ENCODE measurements around the gene ARMC8. TPM values are rescaled to one million over a fixed set of nuclear protein-coding genes. Genes with fewer than 3 reads are reported as not detected.

The ARMC8 gene
- total RNA-seq, 1 donor, result 59.0 TPM

- TF ChIP-seq, protein P1, sequence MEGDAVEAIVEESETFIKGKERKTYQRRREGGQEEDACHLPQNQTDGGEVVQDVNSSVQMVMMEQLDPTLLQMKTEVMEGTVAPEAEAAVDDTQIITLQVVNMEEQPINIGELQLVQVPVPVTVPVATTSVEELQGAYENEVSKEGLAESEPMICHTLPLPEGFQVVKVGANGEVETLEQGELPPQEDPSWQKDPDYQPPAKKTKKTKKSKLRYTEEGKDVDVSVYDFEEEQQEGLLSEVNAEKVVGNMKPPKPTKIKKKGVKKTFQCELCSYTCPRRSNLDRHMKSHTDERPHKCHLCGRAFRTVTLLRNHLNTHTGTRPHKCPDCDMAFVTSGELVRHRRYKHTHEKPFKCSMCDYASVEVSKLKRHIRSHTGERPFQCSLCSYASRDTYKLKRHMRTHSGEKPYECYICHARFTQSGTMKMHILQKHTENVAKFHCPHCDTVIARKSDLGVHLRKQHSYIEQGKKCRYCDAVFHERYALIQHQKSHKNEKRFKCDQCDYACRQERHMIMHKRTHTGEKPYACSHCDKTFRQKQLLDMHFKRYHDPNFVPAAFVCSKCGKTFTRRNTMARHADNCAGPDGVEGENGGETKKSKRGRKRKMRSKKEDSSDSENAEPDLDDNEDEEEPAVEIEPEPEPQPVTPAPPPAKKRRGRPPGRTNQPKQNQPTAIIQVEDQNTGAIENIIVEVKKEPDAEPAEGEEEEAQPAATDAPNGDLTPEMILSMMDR (IDR thresholded peaks at IDR 0.05; ENCODE audit: extremely low read depth, low read depth, low read length), result no peak
- no peaks in the 10 kb centered on the region for H3K9me3 ChIP-seq (ENCODE audit: low read depth, low read length)
- peaks cover 19% of the 10 kb centered on the region for H4K20me1 ChIP-seq (ENCODE audit: insufficient read depth, low read length)
- no peak overlapping the region for H3K4me3 ChIP-seq (ENCODE audit: insufficient read depth, low read length)
- DNase-seq (ENCODE audit: insufficient read length, low spot score, missing footprints), result no peak
- no peaks in the 10 kb centered on the region for H3K4me1 ChIP-seq (ENCODE audit: insufficient read depth, low read length)
- no peaks in the 10 kb centered on the region for H3K27me3 ChIP-seq (ENCODE audit: insufficient read depth, low read length)
- no peak overlapping the region for H2AFZ ChIP-seq (ENCODE audit: low read length)
- no peak overlapping the region for H3K27ac ChIP-seq (ENCODE audit: low read depth, low read length)
- H3K4me2 ChIP-seq (ENCODE audit: insufficient read depth, low read length), result no peak overlapping the region
- peaks cover 24% of the 10 kb centered on the region for H3K36me3 ChIP-seq (ENCODE audit: insufficient read depth, low read length)
- H3K79me2 ChIP-seq (ENCODE audit: insufficient read depth, low read length), result peaks cover 16% of the 10 kb centered on the region
Observed at GRCh38 chr3:138220788-138221187, 33.7 kb downstream of the ARMC8 start.

- H3K4me2 ChIP-seq (ENCODE audit: insufficient read depth, low read length), result no peak overlapping the region
- peaks cover 16% of the 10 kb centered on the region for H3K79me2 ChIP-seq (ENCODE audit: insufficient read depth, low read length)
- no peak for DNase-seq (ENCODE audit: insufficient read length, low spot score, missing footprints)
Observed at GRCh38 chr3:138222131-138222941, 35.2 kb downstream of the ARMC8 start.

DNA sequence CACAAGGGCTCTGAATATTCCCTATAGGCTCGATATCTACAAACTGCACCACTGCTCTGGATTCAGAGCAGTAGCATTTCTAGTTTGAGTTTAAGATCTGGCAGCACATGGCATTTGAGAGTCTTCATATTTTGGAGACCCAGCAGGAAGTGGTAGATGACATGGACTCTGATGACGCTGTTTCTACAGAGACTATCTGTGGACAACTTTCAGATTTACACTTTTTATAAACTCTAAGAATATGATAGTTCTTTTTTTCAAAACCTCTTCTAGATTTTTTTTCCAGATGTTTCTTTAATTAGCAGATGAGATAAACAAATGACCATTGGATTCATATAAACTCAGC lies 35.8 kb downstream of the ARMC8 start:
- peaks cover 8% of the 10 kb centered on the region for H3K4me1 ChIP-seq (ENCODE audit: insufficient read depth, low read length)
- peaks cover 19% of the 10 kb centered on the region for H4K20me1 ChIP-seq (ENCODE audit: insufficient read depth, low read length)
- no peak overlapping the region for H3K4me3 ChIP-seq (ENCODE audit: insufficient read depth, low read length)
- TF ChIP-seq, protein P1 (IDR thresholded peaks at IDR 0.05; ENCODE audit: extremely low read depth, low read depth, low read length), result no peak
- H3K4me2 ChIP-seq (ENCODE audit: insufficient read depth, low read length), result no peak overlapping the region
- no peak for DNase-seq (ENCODE audit: insufficient read length, low spot score, missing footprints)
- H3K27ac ChIP-seq (ENCODE audit: low read depth, low read length), result no peak overlapping the region
- peaks cover 25% of the 10 kb centered on the region for H3K36me3 ChIP-seq (ENCODE audit: insufficient read depth, low read length)
- H3K27me3 ChIP-seq (ENCODE audit: insufficient read depth, low read length), result no peaks in the 10 kb centered on the region
- no peaks in the 10 kb centered on the region for H3K9me3 ChIP-seq (ENCODE audit: low read depth, low read length)
- H3K79me2 ChIP-seq (ENCODE audit: insufficient read depth, low read length), result peaks cover 14% of the 10 kb centered on the region
- H2AFZ ChIP-seq (ENCODE audit: low read length), result no peak overlapping the region

More at GRCh38 chr3:138222131-138222941, 35.2 kb downstream of the ARMC8 start:
- Histone ChIP-seq H3K27me3 (ENCODE audit: insufficient read depth, low read length) (no peaks in the 10 kb centered on the region), H3K36me3 (ENCODE audit: insufficient read depth, low read length) (peaks cover 25% of the 10 kb centered on the region), H3K9me3 (ENCODE audit: low read depth, low read length) (no peaks in the 10 kb centered on the region), H3K4me1 (ENCODE audit: insufficient read depth, low read length) (peaks cover 2% of the 10 kb centered on the region), H3K4me3 (ENCODE audit: insufficient read depth, low read length) (no peak overlapping the region), H2AFZ (ENCODE audit: low read length) (no peak overlapping the region), H4K20me1 (ENCODE audit: insufficient read depth, low read length) (peaks cover 19% of the 10 kb centered on the region), H3K27ac (ENCODE audit: low read depth, low read length) (no peak overlapping the region)
- TF ChIP-seq, protein P1 (IDR thresholded peaks at IDR 0.05; ENCODE audit: extremely low read depth, low read depth, low read length), result no peak

- Histone ChIP-seq H3K27ac (ENCODE audit: low read depth, low read length) (peak overlapping the region; percentile 6), H3K36me3 (ENCODE audit: insufficient read depth, low read length) (peaks cover 25% of the 10 kb centered on the region), H3K9me3 (ENCODE audit: low read depth, low read length) (no peaks in the 10 kb centered on the region), H4K20me1 (ENCODE audit: insufficient read depth, low read length) (peaks cover 5% of the 10 kb centered on the region), H3K27me3 (ENCODE audit: insufficient read depth, low read length) (no peaks in the 10 kb centered on the region), H3K4me1 (ENCODE audit: insufficient read depth, low read length) (peaks cover 16% of the 10 kb centered on the region), H3K4me3 (ENCODE audit: insufficient read depth, low read length) (no peak overlapping the region), H3K79me2 (ENCODE audit: insufficient read depth, low read length) (no peaks in the 10 kb centered on the region), H3K4me2 (ENCODE audit: insufficient read depth, low read length) (no peak overlapping the region), H2AFZ (ENCODE audit: low read length) (no peak overlapping the region)
- TF ChIP-seq, protein P1 (IDR thresholded peaks at IDR 0.05; ENCODE audit: extremely low read depth, low read depth, low read length), result no peak
- DNase-seq (ENCODE audit: insufficient read length, low spot score, missing footprints), result peak; percentile 80
Observed at GRCh38 chr3:138227650-138228049, 40.5 kb downstream of the ARMC8 start.
